NT2/D1 (cell line): Measurements from ENCODE around the gene TP53BP2.

Experiments used
- SUZ12 ChIP-seq: IDR thresholded peaks from 2 replicates; pipeline ENCODE4 v1.6.1; 2011; ENCODE audit not compliant: insufficient read length, insufficient read depth; ENCODE audit errors: extremely low read depth
- YY1 ChIP-seq: IDR thresholded peaks from 2 replicates; pipeline ENCODE4 v1.6.1; 2011; ENCODE audit not compliant: insufficient read length, insufficient read depth

- TF ChIP-seq YY1 (no peak), SUZ12 (no peak)
These were observed 1.0 kb downstream of the TP53BP2 start for GRCh38 chr1:223844787-223845036.
